ENCODE results near the gene MPI.

The MPI gene

DNA sequence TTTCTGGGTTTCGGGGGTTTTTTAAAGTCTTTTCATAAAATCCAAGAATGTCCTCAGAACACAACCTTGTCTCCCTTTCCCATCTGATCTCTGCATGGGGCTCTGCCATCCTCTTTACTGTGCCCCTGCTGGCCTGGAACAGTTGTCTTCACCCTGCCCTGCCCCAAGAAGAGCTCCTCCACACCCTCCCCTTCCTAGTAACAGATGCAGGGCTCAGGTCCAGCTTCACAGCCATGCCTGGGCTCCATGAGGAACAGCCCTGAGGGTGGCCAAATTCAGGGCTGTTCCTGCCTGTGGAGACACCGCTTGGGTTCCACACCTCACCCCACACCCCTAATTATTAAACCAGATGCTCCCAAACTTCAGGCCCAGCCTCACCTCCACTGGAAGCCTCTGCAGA is 34.0 kb upstream of the MPI start:
- TF ChIP-seq, protein P1, sequence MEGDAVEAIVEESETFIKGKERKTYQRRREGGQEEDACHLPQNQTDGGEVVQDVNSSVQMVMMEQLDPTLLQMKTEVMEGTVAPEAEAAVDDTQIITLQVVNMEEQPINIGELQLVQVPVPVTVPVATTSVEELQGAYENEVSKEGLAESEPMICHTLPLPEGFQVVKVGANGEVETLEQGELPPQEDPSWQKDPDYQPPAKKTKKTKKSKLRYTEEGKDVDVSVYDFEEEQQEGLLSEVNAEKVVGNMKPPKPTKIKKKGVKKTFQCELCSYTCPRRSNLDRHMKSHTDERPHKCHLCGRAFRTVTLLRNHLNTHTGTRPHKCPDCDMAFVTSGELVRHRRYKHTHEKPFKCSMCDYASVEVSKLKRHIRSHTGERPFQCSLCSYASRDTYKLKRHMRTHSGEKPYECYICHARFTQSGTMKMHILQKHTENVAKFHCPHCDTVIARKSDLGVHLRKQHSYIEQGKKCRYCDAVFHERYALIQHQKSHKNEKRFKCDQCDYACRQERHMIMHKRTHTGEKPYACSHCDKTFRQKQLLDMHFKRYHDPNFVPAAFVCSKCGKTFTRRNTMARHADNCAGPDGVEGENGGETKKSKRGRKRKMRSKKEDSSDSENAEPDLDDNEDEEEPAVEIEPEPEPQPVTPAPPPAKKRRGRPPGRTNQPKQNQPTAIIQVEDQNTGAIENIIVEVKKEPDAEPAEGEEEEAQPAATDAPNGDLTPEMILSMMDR (IDR thresholded peaks at IDR 0.05; ENCODE audit: insufficient read depth, missing control alignments), result no peak
- no peak for FAIRE-seq
- DNase-seq (ENCODE audit: insufficient read length, low spot score), result no peak

DNA sequence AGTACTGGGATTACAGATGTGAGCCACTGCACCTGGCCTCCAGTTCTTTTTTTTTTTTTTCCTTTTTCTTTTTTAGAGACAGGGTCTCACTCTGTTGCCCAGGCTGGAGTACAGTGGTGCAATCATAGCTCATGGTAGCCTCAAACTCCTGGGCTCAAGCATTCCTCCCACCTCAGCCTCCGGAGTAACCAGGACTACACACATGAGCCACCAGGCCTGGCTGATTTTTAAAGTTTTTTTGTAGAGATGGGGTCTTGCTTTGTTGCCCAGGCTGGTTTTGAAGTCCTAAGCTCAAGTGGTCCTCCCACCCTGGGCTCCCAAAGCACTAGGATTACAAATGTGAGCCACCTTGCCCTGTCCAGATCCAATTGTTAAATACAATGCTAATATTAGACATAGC is 33.3 kb upstream of the MPI start:
- DNase-seq (ENCODE audit: insufficient read length, low spot score) (no peak), FAIRE-seq (no peak)
- TF ChIP-seq, protein P1 (IDR thresholded peaks at IDR 0.05; ENCODE audit: insufficient read depth, missing control alignments), result no peak

DNA sequence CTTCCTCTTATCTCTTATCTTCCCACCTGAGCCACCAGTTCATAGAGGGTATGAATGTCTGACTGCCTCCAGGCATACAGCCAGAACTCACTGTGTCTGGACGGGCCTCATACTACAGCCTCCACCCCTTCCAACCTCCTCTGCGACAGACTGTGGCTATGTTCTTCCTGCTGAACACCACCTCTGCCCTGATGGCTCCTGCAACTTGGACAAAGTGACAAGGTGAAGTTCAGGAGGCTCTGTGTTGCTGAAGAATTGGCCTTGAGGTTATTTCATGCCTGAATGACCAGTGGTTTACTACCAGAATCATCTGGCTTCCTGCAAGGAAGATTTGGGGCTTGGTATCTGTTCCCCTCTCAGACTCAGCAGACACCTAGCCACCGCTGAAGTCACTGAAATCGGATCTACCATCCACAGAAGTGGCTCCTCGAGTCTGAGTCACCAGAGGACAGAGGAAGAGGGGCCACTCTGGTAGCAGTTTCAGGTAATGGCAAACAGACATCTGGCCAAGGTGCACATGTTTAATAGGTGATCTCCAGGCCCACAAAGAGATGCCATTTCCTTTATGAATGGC is 32.7 kb upstream of the MPI start:
- FAIRE-seq, result no peak
- DNase-seq (ENCODE audit: insufficient read length, low spot score), result no peak

DNA sequence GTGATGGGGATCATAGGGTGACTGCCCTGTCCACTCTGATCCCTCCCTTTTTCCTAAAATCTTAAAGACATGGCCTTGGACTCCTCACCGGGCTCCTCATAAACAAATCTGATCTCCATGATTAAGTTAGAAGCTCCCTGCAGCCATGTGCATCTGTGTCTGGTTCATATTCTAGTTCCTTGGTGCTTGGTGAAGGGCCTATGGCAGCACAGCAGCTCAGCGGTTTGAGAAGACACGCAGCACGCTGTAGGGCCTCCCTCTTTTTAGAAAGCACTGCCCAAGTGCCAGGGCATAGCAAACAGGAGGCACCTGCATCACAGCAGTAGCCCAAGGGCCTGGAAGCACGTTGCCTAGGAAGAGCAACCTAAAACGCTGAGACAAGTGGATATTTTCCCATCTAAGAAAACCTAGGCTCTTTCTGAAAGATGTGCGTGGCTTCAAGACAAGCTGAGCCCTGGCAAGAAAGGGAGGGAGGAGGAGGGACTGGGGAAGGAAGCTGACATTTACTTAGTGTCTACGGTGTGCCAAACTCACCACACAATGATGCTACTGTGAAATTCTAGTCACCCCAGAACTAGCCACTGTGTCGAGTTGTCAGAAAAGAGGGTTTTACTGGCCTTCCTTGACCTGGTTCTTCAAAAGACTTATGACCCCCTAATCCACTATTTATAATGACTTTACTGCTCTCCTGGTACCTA is 32.0 kb upstream of the MPI start:
- no peak for DNase-seq (ENCODE audit: insufficient read length, low spot score)
- no peak for FAIRE-seq
- TF ChIP-seq, protein P1 (IDR thresholded peaks at IDR 0.05; ENCODE audit: insufficient read depth, missing control alignments), result no peak

More for the DNA sequence above, 32.7 kb upstream of the MPI start:
- TF ChIP-seq, protein P1 (IDR thresholded peaks at IDR 0.05; ENCODE audit: insufficient read depth, missing control alignments), result no peak

DNA sequence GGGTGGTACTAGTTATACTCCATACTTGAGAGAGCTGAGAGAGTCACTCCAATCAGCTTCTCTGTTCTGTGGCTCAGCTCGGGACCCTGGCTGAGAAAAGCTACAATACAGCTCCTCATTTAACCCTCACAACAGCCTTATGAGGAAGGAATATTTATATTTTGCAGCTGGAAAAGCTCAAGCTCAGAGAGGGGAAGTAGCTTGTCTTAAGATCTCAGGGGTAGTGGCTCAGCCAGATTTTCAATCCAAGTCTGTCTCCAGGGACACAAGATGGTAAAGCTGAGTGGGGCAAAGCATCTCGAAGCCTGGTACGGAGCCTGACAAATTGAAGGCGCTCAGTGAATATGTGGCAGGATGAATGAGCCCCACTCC is 31.5 kb upstream of the MPI start:
- DNase-seq (ENCODE audit: insufficient read length, low spot score) (no peak), FAIRE-seq (no peak)
- TF ChIP-seq, protein P1 (IDR thresholded peaks at IDR 0.05; ENCODE audit: insufficient read depth, missing control alignments), result no peak

DNA sequence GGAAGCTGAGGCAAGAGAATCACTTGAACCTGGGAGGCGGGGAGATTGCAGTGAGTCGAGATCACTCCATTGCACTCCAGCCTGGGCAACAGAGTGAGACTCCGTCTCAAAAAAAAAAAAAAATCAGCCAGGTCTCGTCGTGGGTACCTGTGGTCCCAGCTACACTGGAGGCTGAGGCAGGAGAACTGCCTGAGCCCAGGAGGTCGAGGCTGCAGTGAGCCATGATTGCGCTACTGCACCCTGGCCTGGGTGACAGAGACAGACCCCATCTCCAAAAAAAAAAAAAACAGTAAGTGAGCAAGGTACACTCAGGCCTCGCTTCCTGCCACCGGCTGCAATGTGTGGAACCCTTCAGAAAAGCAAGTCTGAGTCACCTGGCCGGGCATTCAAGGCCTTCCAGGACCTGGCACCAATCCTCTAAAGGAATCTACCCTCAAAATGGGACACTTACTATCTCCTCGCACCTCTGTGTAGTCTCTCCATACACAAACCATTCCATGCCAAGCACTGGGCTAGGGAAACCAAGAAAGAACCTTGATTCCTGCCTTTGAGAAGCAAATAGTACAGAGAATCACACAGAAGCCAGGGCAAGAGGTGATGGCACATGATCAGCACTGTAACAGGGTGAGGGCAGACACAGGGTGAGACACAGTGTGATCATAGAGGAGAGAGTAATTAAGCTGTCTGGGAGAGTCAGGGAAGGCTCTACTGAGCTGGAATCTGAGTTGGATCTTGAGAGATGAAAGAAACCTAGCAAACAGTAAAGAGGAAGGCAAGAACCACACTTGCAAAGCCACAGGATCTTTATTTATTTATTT is 26.4 kb upstream of the MPI start:
- no peak for FAIRE-seq
- TF ChIP-seq, protein P1 (IDR thresholded peaks at IDR 0.05; ENCODE audit: insufficient read depth, missing control alignments), result no peak
- no peak for DNase-seq (ENCODE audit: insufficient read length, low spot score)
